ENCODE results near the gene GLIPR1.

GLIPR1 gene

GRCh38 chr12:75447691-75448393 lies 32.7 kb upstream of the GLIPR1 start:
- Histone ChIP-seq H3K4me3 (replicated peaks; ENCODE audit: insufficient read depth, low read length) (no peak overlapping the region), H3K27me3 (ENCODE audit: insufficient read depth, poor library complexity, severe bottlenecking) (no peaks in the 10 kb centered on the region), H3K27ac (replicated peaks) (no peak overlapping the region)
- DNase-seq (ENCODE audit: low read depth in 1 of 2, low spot score in 1 of 2), result no peak
- TF ChIP-seq SPI1 (IDR thresholded peaks at IDR 0.05; ENCODE audit: borderline replicate concordance, low read depth), result no peak
- no peak for TF ChIP-seq GABPA (IDR thresholded peaks at IDR 0.05; ENCODE audit: low read depth)
- TF ChIP-seq REST (IDR thresholded peaks at IDR 0.05; ENCODE audit: insufficient replicate concordance, low read depth), result no peak
- TF ChIP-seq CTCF (IDR thresholded peaks at IDR 0.05; ENCODE audit: insufficient read depth, low read length), result no peak
- no peak for TF ChIP-seq POLR2AphosphoS5 (IDR thresholded peaks at IDR 0.05; ENCODE audit: low read depth)

- no peak overlapping the region for H3K4me3 ChIP-seq (replicated peaks; ENCODE audit: insufficient read depth, low read length)
- TF ChIP-seq GABPA (IDR thresholded peaks at IDR 0.05; ENCODE audit: low read depth), result no peak
- TF ChIP-seq CTCF (IDR thresholded peaks at IDR 0.05; ENCODE audit: insufficient read depth, low read length), result no peak
- TF ChIP-seq SPI1 (IDR thresholded peaks at IDR 0.05; ENCODE audit: borderline replicate concordance, low read depth), result no peak
- TF ChIP-seq POLR2AphosphoS5 (IDR thresholded peaks at IDR 0.05; ENCODE audit: low read depth), result no peak
- no peak for TF ChIP-seq REST (IDR thresholded peaks at IDR 0.05; ENCODE audit: insufficient replicate concordance, low read depth)
- no peaks in the 10 kb centered on the region for H3K27me3 ChIP-seq (ENCODE audit: insufficient read depth, poor library complexity, severe bottlenecking)
- no peak overlapping the region for H3K27ac ChIP-seq (replicated peaks)
- DNase-seq (ENCODE audit: low read depth in 1 of 2, low spot score in 1 of 2), result no peak
These were observed 27.8 kb upstream of the GLIPR1 start for GRCh38 chr12:75452675-75453330.

- no peaks in the 10 kb centered on the region for H3K27me3 ChIP-seq (ENCODE audit: insufficient read depth, poor library complexity, severe bottlenecking)
- DNase-seq (ENCODE audit: low read depth in 1 of 2, low spot score in 1 of 2), result no peak
- no peak overlapping the region for H3K4me3 ChIP-seq (replicated peaks; ENCODE audit: insufficient read depth, low read length)
- TF ChIP-seq POLR2AphosphoS5 (IDR thresholded peaks at IDR 0.05; ENCODE audit: low read depth) (no peak), CTCF (IDR thresholded peaks at IDR 0.05; ENCODE audit: insufficient read depth, low read length) (no peak), REST (IDR thresholded peaks at IDR 0.05; ENCODE audit: insufficient replicate concordance, low read depth) (no peak), SPI1 (IDR thresholded peaks at IDR 0.05; ENCODE audit: borderline replicate concordance, low read depth) (no peak), GABPA (IDR thresholded peaks at IDR 0.05; ENCODE audit: low read depth) (no peak)
- H3K27ac ChIP-seq (replicated peaks), result no peak overlapping the region
These were observed 24.7 kb upstream of the GLIPR1 start for GRCh38 chr12:75455839-75456238.
